ENCODE results near the gene OR6B1.

OR6B1 gene

GRCh38 chr7:144000020-144000419 is at the start of gene OR6B1:
TSS of gene OR6B1 (plus strand) at chr7:144000320. CDS start at chr7:144003997, 3,677 bp downstream.
- H3K9me3 ChIP-seq, result no peaks in the 10 kb centered on the region
- H3K4me3 ChIP-seq, result no peak within 1 kb of the TSS
- no peak within 1 kb of the TSS for H3K9ac ChIP-seq
- TF ChIP-seq Cebpa-rat (IDR thresholded peaks at IDR 0.05), result no peak
- H3K27ac ChIP-seq, result no peak within 1 kb of the TSS
- no peaks in the 10 kb centered on the region for H4K20me1 ChIP-seq
- no peaks in the 10 kb centered on the region for H3K36me3 ChIP-seq
- no peaks in the 10 kb centered on the region for H3K27me3 ChIP-seq
- H3K4me1 ChIP-seq, result no peaks in the 10 kb centered on the region
- H3K4me2 ChIP-seq, result no peak within 1 kb of the TSS

GRCh38 chr7:143953421-143953820 is 46.7 kb upstream of the OR6B1 start:
- Histone ChIP-seq H3K27me3 (no peaks in the 10 kb centered on the region), H4K20me1 (no peaks in the 10 kb centered on the region), H3K4me2 (no peak overlapping the region), H3K4me3 (no peak overlapping the region), H3K9me3 (no peaks in the 10 kb centered on the region), H3K36me3 (no peaks in the 10 kb centered on the region), H3K4me1 (no peaks in the 10 kb centered on the region), H3K27ac (no peak overlapping the region), H3K9ac (no peak overlapping the region)
- no peak for TF ChIP-seq Cebpa-rat (IDR thresholded peaks at IDR 0.05)

- Histone ChIP-seq H4K20me1 (no peaks in the 10 kb centered on the region), H3K9ac (no peak overlapping the region), H3K27ac (no peak overlapping the region), H3K27me3 (no peaks in the 10 kb centered on the region), H3K4me3 (no peak overlapping the region), H3K36me3 (no peaks in the 10 kb centered on the region), H3K9me3 (no peaks in the 10 kb centered on the region), H3K4me2 (no peak overlapping the region), H3K4me1 (no peaks in the 10 kb centered on the region)
- no peak for TF ChIP-seq Cebpa-rat (IDR thresholded peaks at IDR 0.05)
Observed at GRCh38 chr7:143954135-143954534, 46.0 kb upstream of the OR6B1 start.

GRCh38 chr7:143954544-143954943 is 45.6 kb upstream of the OR6B1 start, which contains the start of gene OR2F1:
TSS of gene OR2F1 (plus strand) at chr7:143954844. CDS start at chr7:143959971, 5,127 bp downstream.
- Histone ChIP-seq H3K4me2 (no peak within 1 kb of the TSS), H3K4me3 (no peak within 1 kb of the TSS), H3K9me3 (no peaks in the 10 kb centered on the region), H3K36me3 (no peaks in the 10 kb centered on the region), H3K27me3 (no peaks in the 10 kb centered on the region), H4K20me1 (no peaks in the 10 kb centered on the region), H3K27ac (no peak within 1 kb of the TSS), H3K9ac (no peak within 1 kb of the TSS), H3K4me1 (no peaks in the 10 kb centered on the region)
- TF ChIP-seq Cebpa-rat (IDR thresholded peaks at IDR 0.05), result no peak

- TF ChIP-seq Cebpa-rat (IDR thresholded peaks at IDR 0.05), result no peak
- no peak overlapping the region for H3K9ac ChIP-seq
- no peak overlapping the region for H3K4me3 ChIP-seq
- H3K4me2 ChIP-seq, result no peak overlapping the region
- no peaks in the 10 kb centered on the region for H4K20me1 ChIP-seq
- H3K27me3 ChIP-seq, result no peaks in the 10 kb centered on the region
- no peaks in the 10 kb centered on the region for H3K9me3 ChIP-seq
- H3K36me3 ChIP-seq, result no peaks in the 10 kb centered on the region
- no peak overlapping the region for H3K27ac ChIP-seq
- H3K4me1 ChIP-seq, result no peaks in the 10 kb centered on the region
Observed at GRCh38 chr7:143958781-143959180, 41.3 kb upstream of the OR6B1 start.

- H3K4me3 ChIP-seq, result no peak overlapping the region
- H3K27ac ChIP-seq, result no peak overlapping the region
- H3K9ac ChIP-seq, result no peak overlapping the region
- no peaks in the 10 kb centered on the region for H3K4me1 ChIP-seq
- H3K27me3 ChIP-seq, result no peaks in the 10 kb centered on the region
- H3K36me3 ChIP-seq, result no peaks in the 10 kb centered on the region
- no peak for TF ChIP-seq Cebpa-rat (IDR thresholded peaks at IDR 0.05)
- no peaks in the 10 kb centered on the region for H4K20me1 ChIP-seq
- H3K4me2 ChIP-seq, result no peak overlapping the region
- H3K9me3 ChIP-seq, result no peaks in the 10 kb centered on the region
Observed at GRCh38 chr7:143960813-143961610, 39.1 kb upstream of the OR6B1 start.

- Histone ChIP-seq H3K27ac (no peak overlapping the region), H3K4me1 (no peaks in the 10 kb centered on the region), H3K4me2 (no peak overlapping the region), H4K20me1 (no peaks in the 10 kb centered on the region), H3K36me3 (no peaks in the 10 kb centered on the region), H3K9ac (no peak overlapping the region), H3K9me3 (no peaks in the 10 kb centered on the region), H3K27me3 (no peaks in the 10 kb centered on the region), H3K4me3 (no peak overlapping the region)
- no peak for TF ChIP-seq Cebpa-rat (IDR thresholded peaks at IDR 0.05)
Observed at GRCh38 chr7:143965280-143965679, 34.8 kb upstream of the OR6B1 start.

GRCh38 chr7:143967398-143967797 is 32.7 kb upstream of the OR6B1 start:
- Histone ChIP-seq H3K4me1 (no peaks in the 10 kb centered on the region), H4K20me1 (no peaks in the 10 kb centered on the region), H3K4me2 (no peak overlapping the region), H3K27ac (no peak overlapping the region), H3K9ac (no peak overlapping the region), H3K27me3 (no peaks in the 10 kb centered on the region), H3K36me3 (no peaks in the 10 kb centered on the region), H3K4me3 (no peak overlapping the region), H3K9me3 (no peaks in the 10 kb centered on the region)
- TF ChIP-seq Cebpa-rat (IDR thresholded peaks at IDR 0.05), result no peak

GRCh38 chr7:143973870-143974416 is 26.2 kb upstream of the OR6B1 start:
- Histone ChIP-seq H3K4me1 (no peaks in the 10 kb centered on the region), H3K36me3 (no peaks in the 10 kb centered on the region), H4K20me1 (no peaks in the 10 kb centered on the region), H3K27ac (no peak overlapping the region), H3K4me3 (no peak overlapping the region), H3K9me3 (no peaks in the 10 kb centered on the region), H3K9ac (no peak overlapping the region), H3K4me2 (no peak overlapping the region), H3K27me3 (no peaks in the 10 kb centered on the region)
- TF ChIP-seq Cebpa-rat (IDR thresholded peaks at IDR 0.05), result no peak

- H3K4me3 ChIP-seq, result no peak overlapping the region
- H4K20me1 ChIP-seq, result no peaks in the 10 kb centered on the region
- H3K27ac ChIP-seq, result no peak overlapping the region
- H3K36me3 ChIP-seq, result no peaks in the 10 kb centered on the region
- H3K4me2 ChIP-seq, result no peak overlapping the region
- H3K27me3 ChIP-seq, result no peaks in the 10 kb centered on the region
- no peak overlapping the region for H3K9ac ChIP-seq
- H3K9me3 ChIP-seq, result no peaks in the 10 kb centered on the region
- no peaks in the 10 kb centered on the region for H3K4me1 ChIP-seq
- TF ChIP-seq Cebpa-rat (IDR thresholded peaks at IDR 0.05), result no peak
Observed at GRCh38 chr7:143974459-143974858, 25.7 kb upstream of the OR6B1 start.

Data from BLaER1 (cell line).